HG03060 (cell line): ENCODE measurements around the gene ATPAF2.

Experiments used
- ATAC-seq: cut with Tn5 transposase; IDR thresholded peaks from one replicate; pipeline ENCODE4 v1.9.1; 2021; ENCODE audit warnings: low read depth, moderate number of reproducible peaks; ENCODE audit not compliant: unreplicated experiment

Gene ATPAF2

GRCh38 chr17:18040261-18040858, 1.4 kb upstream of the ATPAF2 start:
- no peak for ATAC-seq

- ATAC-seq = no peak
These were observed 730 bp upstream of the ATPAF2 start for GRCh38 chr17:18039535-18040260.

GRCh38 chr17:18038149-18038850, 668 bp downstream of the ATPAF2 start:
- ATAC-seq = no peak

GRCh38 chr17:18037486-18037885, 1.5 kb downstream of the ATPAF2 start:
- ATAC-seq = no peak

GRCh38 chr17:18035704-18036103, 3.3 kb downstream of the ATPAF2 start:
- no peak for ATAC-seq

GRCh38 chr17:18033442-18034099, 5.4 kb downstream of the ATPAF2 start:
- ATAC-seq = no peak

GRCh38 chr17:18031955-18032354, 7.0 kb downstream of the ATPAF2 start:
- ATAC-seq = no peak

- no peak for ATAC-seq
These were observed 9.9 kb downstream of the ATPAF2 start for GRCh38 chr17:18028952-18029540.

- no peak for ATAC-seq
These were observed 10.6 kb downstream of the ATPAF2 start for GRCh38 chr17:18028114-18028951.

GRCh38 chr17:18027280-18027679, 11.7 kb downstream of the ATPAF2 start:
- ATAC-seq = no peak

- no peak for ATAC-seq
These were observed 12.8 kb downstream of the ATPAF2 start for GRCh38 chr17:18025945-18026776.

- no peak for ATAC-seq
These were observed 13.6 kb downstream of the ATPAF2 start for GRCh38 chr17:18025241-18025944.

GRCh38 chr17:18021372-18021771, 17.6 kb downstream of the ATPAF2 start:
- no peak for ATAC-seq

GRCh38 chr17:18020971-18021370, 18.0 kb downstream of the ATPAF2 start:
- no peak for ATAC-seq

- no peak for ATAC-seq
These were observed 19.2 kb downstream of the ATPAF2 start for GRCh38 chr17:18019838-18020154.

GRCh38 chr17:18018411-18018921, 20.5 kb downstream of the ATPAF2 start:
- no peak for ATAC-seq

GRCh38 chr17:18017958-18018357, 21.0 kb downstream of the ATPAF2 start:
- ATAC-seq = no peak

GRCh38 chr17:18016426-18016825, 22.5 kb downstream of the ATPAF2 start:
- ATAC-seq = no peak
